MM.1S (cell line): Measurements from ENCODE around the gene FANCC.

Experiments
- EZH2 ChIP-seq: fragments of 300-600 bp; sonication (generic); optimal IDR thresholded peaks from 2 replicates; pipeline ENCODE3; 2017; ENCODE audit warnings: low read depth, mild to moderate bottlenecking, antibody characterized with exemption, low read length, mixed read lengths
- EZH2phosphoT487 ChIP-seq: fragments of 300-600 bp; sonication (generic); IDR thresholded peaks from 2 replicates; pipeline ENCODE4 v1.6.1; 2018; ENCODE audit warnings: antibody characterized with exemption, low read length
- TF ChIP-seq, protein P1 (sequence below): fragments of 300-600 bp; sonication (generic); IDR thresholded peaks from 2 replicates; pipeline ENCODE4 v1.5.1; 2016; ENCODE audit warnings: antibody characterized with exemption, low read length, mixed read lengths

DNA sequence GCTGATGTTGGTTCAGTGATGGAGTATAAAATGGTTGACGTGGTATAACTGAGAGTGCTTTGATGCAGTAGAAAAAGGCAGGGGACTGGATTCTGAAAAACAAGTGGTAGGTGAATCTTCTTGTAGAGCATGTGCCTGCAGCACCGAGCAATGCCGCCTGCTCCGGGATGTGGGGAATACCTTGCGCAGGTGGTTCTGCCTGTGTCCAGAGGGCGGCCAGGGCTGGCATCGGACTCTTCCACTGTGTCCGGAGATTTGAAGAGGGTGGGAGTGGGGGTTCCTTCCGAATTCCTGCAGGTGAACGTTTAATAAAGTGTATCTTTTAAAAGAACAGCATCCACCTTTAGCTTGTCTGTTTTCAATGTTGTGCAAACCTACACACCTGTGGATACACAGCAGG is 238.0 kb downstream of the FANCC start:
- TF ChIP-seq, protein P1, sequence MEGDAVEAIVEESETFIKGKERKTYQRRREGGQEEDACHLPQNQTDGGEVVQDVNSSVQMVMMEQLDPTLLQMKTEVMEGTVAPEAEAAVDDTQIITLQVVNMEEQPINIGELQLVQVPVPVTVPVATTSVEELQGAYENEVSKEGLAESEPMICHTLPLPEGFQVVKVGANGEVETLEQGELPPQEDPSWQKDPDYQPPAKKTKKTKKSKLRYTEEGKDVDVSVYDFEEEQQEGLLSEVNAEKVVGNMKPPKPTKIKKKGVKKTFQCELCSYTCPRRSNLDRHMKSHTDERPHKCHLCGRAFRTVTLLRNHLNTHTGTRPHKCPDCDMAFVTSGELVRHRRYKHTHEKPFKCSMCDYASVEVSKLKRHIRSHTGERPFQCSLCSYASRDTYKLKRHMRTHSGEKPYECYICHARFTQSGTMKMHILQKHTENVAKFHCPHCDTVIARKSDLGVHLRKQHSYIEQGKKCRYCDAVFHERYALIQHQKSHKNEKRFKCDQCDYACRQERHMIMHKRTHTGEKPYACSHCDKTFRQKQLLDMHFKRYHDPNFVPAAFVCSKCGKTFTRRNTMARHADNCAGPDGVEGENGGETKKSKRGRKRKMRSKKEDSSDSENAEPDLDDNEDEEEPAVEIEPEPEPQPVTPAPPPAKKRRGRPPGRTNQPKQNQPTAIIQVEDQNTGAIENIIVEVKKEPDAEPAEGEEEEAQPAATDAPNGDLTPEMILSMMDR = no peak
- TF ChIP-seq EZH2phosphoT487 (no peak), EZH2 (no peak)
